Heart left ventricle (tissue), 13 donors: ENCODE data around the gene FER1L5.

ENCODE experiments used
- POLR2A ChIP-seq, 2 donors: fragments of 450-650 bp; IDR thresholded peaks; one replicate each; pipeline ENCODE4 v1.6.1; 2017; ENCODE audit warnings: antibody characterized with exemption in 2 of 2, mild to moderate bottlenecking in 2 of 2, moderate library complexity in 2 of 2
- TF ChIP-seq, protein P1 (sequence below), 12 donors: fragments of 200-600 bp; sonication (generic) in 4 of 12; IDR thresholded peaks; one replicate each; pipeline versions ENCODE4 v1.5.0 to v1.8.0; 2018 to 2022; ENCODE audit warnings: antibody characterized with exemption in 12 of 12, mild to moderate bottlenecking in 5 of 12
- donor health status: ischemic (EF 13 %, LVEDD 7.1; RV severe dilation, severe dysfunction).
- donor health status: DM: no; HTN: yes; CAD: no.
- donor health status: DM: no; HTN: no; CAD: no.
- donor health status: ischemic (EF 25% LVEDD 6.9; RV normal size, moderate dysfunction).
- donor health status: ischemic (EF 25% LVEDD 5.7; RV mildly dilated, moderate dysfunction).
- donor health status: ischemic (EF 35%, LVEDD 5.7; RV mildly dilated, moderate dysfunction).
- donor health status: nonischemic (EF 11% LVEDD 7.7; RV severe dilation, severe dysfunction).
- donor health status: DM: yes; HTN: yes; CAD: no.
- donor health status: PGD.
- donor health status: ischemic (EF 29% LVEDD 5.4; RV normal size, mild dysfunction).
- donor health status: nonischemic (EF 23%, LVEDD 6.1; RV moderate dilation, normal function).

DNA sequence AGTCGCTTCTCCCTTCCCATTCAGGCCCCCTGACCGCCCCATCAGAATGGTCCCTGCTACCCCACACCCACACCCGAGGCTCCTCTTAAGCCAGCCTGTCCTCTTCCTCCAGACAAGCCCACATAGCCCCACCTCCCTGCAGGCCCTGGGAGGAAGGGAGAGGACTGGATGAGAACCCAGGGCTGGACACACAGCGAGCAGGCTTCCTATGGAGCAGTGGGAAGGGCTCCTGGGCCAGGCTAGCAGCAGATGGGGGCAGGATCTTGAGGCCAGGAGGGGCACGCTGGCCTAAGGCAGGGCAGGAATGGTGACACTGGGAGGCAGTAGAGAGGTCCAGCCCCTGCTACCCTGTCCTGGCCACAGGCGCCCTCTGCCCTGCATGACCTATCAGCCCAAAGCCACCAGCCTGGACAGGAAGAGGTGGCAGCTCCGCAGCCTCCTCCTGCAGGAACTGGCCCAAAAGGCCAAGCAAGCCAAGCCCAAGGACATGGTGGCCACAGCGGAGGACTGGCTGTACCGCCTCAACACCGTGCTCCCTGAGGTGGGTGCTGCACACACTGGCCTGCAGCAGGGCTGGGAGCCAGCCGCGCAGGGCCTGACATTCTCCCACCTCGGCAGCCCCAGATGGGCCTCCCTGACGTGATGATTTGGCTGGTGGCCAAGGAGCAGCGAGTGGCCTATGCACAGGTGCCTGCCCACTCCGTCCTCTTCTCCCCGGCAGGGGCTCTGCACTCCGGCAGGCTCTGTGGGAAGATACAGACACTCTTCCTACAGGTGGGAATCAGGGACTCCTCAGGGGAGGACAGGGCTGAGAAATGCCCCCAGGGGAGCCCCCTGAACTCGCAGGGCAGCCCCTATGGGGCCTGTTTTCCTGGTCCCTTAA lies 43.3 kb downstream of the FER1L5 start:
- TF ChIP-seq, protein P1, sequence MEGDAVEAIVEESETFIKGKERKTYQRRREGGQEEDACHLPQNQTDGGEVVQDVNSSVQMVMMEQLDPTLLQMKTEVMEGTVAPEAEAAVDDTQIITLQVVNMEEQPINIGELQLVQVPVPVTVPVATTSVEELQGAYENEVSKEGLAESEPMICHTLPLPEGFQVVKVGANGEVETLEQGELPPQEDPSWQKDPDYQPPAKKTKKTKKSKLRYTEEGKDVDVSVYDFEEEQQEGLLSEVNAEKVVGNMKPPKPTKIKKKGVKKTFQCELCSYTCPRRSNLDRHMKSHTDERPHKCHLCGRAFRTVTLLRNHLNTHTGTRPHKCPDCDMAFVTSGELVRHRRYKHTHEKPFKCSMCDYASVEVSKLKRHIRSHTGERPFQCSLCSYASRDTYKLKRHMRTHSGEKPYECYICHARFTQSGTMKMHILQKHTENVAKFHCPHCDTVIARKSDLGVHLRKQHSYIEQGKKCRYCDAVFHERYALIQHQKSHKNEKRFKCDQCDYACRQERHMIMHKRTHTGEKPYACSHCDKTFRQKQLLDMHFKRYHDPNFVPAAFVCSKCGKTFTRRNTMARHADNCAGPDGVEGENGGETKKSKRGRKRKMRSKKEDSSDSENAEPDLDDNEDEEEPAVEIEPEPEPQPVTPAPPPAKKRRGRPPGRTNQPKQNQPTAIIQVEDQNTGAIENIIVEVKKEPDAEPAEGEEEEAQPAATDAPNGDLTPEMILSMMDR (IDR thresholded peaks at IDR 0.05), result peak in 1 of 12 donors; percentile 6
- no peak for TF ChIP-seq POLR2A (IDR thresholded peaks at IDR 0.05)
